C4-2B (cell line): Measurements from ENCODE around the gene RPTOR.

Experiments used
- H3K27ac ChIP-seq: fragments of 450-650 bp; 2 replicates; pipeline ENCODE4 v1.5.1; 2017
- ZFX ChIP-seq: fragments of 450-650 bp; IDR thresholded peaks from 2 replicates; pipeline ENCODE4 v1.6.1; 2017
- TF ChIP-seq, protein P1 (sequence below): fragments of 450-650 bp; conservative IDR thresholded peaks from 2 replicates; pipeline ENCODE4 v1.5.1; 2017; ENCODE audit warnings: mild to moderate bottlenecking

Gene RPTOR

GRCh38 chr17:81009136-81009535 lies 464.5 kb downstream of the RPTOR start:
- H3K27ac ChIP-seq: no peak overlapping the region
- TF ChIP-seq ZFX: no peak
- TF ChIP-seq, protein P1, sequence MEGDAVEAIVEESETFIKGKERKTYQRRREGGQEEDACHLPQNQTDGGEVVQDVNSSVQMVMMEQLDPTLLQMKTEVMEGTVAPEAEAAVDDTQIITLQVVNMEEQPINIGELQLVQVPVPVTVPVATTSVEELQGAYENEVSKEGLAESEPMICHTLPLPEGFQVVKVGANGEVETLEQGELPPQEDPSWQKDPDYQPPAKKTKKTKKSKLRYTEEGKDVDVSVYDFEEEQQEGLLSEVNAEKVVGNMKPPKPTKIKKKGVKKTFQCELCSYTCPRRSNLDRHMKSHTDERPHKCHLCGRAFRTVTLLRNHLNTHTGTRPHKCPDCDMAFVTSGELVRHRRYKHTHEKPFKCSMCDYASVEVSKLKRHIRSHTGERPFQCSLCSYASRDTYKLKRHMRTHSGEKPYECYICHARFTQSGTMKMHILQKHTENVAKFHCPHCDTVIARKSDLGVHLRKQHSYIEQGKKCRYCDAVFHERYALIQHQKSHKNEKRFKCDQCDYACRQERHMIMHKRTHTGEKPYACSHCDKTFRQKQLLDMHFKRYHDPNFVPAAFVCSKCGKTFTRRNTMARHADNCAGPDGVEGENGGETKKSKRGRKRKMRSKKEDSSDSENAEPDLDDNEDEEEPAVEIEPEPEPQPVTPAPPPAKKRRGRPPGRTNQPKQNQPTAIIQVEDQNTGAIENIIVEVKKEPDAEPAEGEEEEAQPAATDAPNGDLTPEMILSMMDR: no peak

DNA sequence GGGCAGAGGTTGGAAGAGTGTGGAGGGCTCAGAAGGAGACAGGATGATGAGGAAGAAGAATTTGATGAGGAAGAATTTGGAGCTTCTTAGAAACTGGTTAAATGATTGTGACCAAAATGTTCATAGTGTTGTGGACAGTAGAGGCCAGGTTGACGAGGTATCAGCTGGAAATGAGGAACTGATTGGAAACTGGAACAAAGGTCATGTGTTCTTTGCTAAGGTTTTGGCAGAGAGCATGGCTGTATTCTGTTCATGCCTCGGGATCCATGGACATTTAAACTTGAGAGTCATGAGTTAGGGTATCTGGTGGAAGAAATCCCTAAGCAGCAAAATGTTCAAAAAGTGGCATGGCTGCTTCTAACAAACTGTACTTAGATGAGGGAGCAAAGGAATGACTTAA lies 466.3 kb downstream of the RPTOR start:
- TF ChIP-seq ZFX: no peak
- H3K27ac ChIP-seq: no peak overlapping the region

DNA sequence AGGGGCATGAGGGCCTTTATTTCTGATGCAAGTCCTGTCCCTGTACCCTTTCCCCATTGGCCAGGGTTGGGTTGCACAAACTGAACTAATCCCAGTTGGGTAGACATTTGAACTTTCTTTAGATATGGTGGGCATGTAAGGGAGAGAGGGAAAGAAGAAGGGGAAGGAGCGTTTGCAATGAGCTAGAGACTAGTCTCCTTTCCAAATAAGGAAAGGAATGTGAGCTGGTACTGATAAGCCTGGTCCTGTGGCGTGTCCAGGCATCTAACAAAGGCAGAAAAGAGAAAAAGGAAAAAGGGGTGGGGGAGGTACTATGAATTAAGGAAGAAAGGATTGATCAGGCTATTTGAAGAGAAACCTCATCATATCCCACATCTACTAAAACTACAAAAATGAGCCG lies 467.3 kb downstream of the RPTOR start:
- no peak overlapping the region for H3K27ac ChIP-seq
- no peak for TF ChIP-seq ZFX
- TF ChIP-seq, protein P1: no peak

GRCh38 chr17:81012574-81013447 lies 468.2 kb downstream of the RPTOR start:
- H3K27ac ChIP-seq: no peak overlapping the region
- TF ChIP-seq ZFX: no peak
- TF ChIP-seq, protein P1: no peak

- no peak overlapping the region for H3K27ac ChIP-seq
- no peak for TF ChIP-seq ZFX
- TF ChIP-seq, protein P1: no peak
These were observed 469.0 kb downstream of the RPTOR start for GRCh38 chr17:81013642-81014041.

DNA sequence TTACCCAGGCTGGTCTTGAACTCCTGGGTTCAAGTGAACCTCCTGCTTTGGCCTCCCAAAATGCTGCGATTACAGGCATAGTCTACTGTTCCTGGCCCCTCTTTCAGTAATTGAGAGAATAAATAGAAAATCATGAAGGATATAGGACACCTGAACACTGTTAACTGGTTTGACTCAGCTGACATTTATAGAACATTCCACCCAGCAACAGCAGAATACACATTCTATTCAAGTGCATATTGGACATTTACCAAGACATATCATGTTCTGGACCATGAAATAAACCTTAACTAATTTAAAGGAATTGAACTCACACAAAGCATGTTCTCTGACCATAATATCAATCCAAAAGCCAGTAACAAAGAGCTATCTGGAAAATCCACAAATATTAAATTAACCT lies 470.5 kb downstream of the RPTOR start:
- TF ChIP-seq, protein P1: no peak
- no peak for TF ChIP-seq ZFX
- H3K27ac ChIP-seq: no peak overlapping the region
